ENCODE data around the gene DAGLA.

DAGLA gene

GRCh38 chr11:61680622-61681221 lies 531 bp downstream of the DAGLA start:
- H3K4me3 ChIP-seq (ENCODE audit: low read depth, low read length): peak overlapping the region; percentile 39
- H3K36me3 ChIP-seq: no peaks in the 10 kb centered on the region
- TF ChIP-seq, protein P1, sequence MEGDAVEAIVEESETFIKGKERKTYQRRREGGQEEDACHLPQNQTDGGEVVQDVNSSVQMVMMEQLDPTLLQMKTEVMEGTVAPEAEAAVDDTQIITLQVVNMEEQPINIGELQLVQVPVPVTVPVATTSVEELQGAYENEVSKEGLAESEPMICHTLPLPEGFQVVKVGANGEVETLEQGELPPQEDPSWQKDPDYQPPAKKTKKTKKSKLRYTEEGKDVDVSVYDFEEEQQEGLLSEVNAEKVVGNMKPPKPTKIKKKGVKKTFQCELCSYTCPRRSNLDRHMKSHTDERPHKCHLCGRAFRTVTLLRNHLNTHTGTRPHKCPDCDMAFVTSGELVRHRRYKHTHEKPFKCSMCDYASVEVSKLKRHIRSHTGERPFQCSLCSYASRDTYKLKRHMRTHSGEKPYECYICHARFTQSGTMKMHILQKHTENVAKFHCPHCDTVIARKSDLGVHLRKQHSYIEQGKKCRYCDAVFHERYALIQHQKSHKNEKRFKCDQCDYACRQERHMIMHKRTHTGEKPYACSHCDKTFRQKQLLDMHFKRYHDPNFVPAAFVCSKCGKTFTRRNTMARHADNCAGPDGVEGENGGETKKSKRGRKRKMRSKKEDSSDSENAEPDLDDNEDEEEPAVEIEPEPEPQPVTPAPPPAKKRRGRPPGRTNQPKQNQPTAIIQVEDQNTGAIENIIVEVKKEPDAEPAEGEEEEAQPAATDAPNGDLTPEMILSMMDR (IDR thresholded peaks at IDR 0.05; ENCODE audit: low read depth, low read length): no peak
- no peak for DNase-seq
- no peaks in the 10 kb centered on the region for H3K9me3 ChIP-seq (ENCODE audit: severe bottlenecking)
- no peaks in the 10 kb centered on the region for H3K27me3 ChIP-seq (ENCODE audit: insufficient read depth, low read depth, severe bottlenecking)
- no peak overlapping the region for H3K27ac ChIP-seq

DNA sequence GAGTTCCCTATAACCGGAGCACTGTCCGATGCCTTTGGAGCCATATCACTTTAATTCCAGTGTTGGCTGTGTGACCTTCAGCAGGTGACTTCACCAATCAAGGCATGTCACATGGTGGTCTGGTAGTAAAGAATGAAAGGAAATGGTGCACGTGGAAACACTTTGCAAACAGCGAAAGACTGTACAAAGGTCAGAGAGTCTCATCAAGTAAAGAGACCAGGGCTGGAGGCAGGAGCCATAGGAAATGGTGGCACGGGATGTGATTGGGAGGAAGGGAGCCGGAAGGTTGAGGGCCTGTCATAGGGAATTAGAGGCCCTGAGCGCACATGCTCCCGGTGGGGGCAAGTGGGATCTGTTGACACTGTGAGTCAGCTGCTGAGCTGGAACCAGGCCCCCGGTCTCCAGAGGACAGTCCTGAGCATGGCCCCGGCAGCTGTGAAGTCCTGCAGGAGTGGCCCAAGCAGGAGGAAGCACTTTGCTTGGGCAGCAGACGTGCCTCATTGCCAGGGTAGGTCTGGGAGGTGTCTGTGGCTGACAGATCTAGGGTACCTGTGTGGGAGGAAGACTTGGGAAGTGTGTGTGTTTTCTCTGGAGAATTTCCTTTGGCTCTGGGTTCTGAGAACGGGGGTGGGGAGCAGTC lies 2.0 kb downstream of the DAGLA start:
- TF ChIP-seq, protein P1 (IDR thresholded peaks at IDR 0.05; ENCODE audit: low read depth, low read length): no peak
- DNase-seq: peak; percentile 47
- H3K9me3 ChIP-seq (ENCODE audit: severe bottlenecking): no peaks in the 10 kb centered on the region
- H3K4me3 ChIP-seq (ENCODE audit: low read depth, low read length): no peak overlapping the region
- H3K27me3 ChIP-seq (ENCODE audit: insufficient read depth, low read depth, severe bottlenecking): no peaks in the 10 kb centered on the region
- no peak overlapping the region for H3K27ac ChIP-seq
- H3K36me3 ChIP-seq: no peaks in the 10 kb centered on the region

- H3K9me3 ChIP-seq (ENCODE audit: severe bottlenecking): no peaks in the 10 kb centered on the region
- H3K27ac ChIP-seq: no peak overlapping the region
- TF ChIP-seq, protein P1 (IDR thresholded peaks at IDR 0.05; ENCODE audit: low read depth, low read length): no peak
- H3K4me3 ChIP-seq (ENCODE audit: low read depth, low read length): no peak overlapping the region
- no peak for DNase-seq
- H3K27me3 ChIP-seq (ENCODE audit: insufficient read depth, low read depth, severe bottlenecking): no peaks in the 10 kb centered on the region
- no peaks in the 10 kb centered on the region for H3K36me3 ChIP-seq
Measured at GRCh38 chr11:61682906-61683675, 2.9 kb downstream of the DAGLA start.

- Histone ChIP-seq H3K36me3 (no peaks in the 10 kb centered on the region), H3K4me3 (ENCODE audit: low read depth, low read length) (no peak overlapping the region), H3K27me3 (ENCODE audit: insufficient read depth, low read depth, severe bottlenecking) (no peaks in the 10 kb centered on the region), H3K9me3 (ENCODE audit: severe bottlenecking) (no peaks in the 10 kb centered on the region), H3K27ac (no peak overlapping the region)
- no peak for DNase-seq
- TF ChIP-seq, protein P1 (IDR thresholded peaks at IDR 0.05; ENCODE audit: low read depth, low read length): no peak
Measured at GRCh38 chr11:61683961-61684869, 4.0 kb downstream of the DAGLA start.

DNA sequence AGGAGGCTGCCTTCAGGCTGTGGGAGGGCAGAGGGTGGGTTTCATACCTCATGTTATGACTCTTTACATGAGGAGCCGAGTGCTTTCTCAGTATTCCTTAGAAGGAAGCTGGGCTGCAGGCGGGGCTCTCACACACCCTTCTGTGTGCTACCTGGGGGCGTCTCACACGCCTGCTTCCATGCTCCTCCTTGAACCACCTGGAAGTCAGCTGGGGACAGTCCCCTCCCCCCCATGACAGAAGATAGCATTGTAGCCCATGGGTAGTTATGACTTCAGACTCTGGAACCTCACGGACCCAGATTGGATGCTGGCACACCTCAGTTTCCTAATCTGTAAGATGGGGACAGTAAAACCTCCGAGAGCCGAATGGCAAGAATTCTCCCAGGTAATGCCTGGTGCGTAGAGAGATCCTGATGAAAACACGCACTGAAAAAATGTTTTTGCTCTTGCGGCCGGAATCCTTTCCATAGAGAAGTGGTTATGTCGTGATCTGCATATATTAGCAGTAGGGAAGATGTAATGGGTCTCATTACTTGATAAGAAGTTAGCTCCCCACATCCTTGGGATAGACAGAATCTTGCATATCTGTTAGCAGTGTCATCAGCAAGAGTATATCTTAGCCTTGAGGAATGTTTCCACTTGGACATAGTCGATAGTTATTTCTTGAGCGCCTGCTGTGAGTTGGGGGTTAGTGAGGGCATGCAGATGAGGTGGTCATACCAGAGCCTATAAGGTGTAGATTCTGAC lies 4.9 kb downstream of the DAGLA start:
- Histone ChIP-seq H3K27ac (no peak overlapping the region), H3K9me3 (ENCODE audit: severe bottlenecking) (no peaks in the 10 kb centered on the region), H3K4me3 (ENCODE audit: low read depth, low read length) (no peak overlapping the region), H3K27me3 (ENCODE audit: insufficient read depth, low read depth, severe bottlenecking) (no peaks in the 10 kb centered on the region), H3K36me3 (no peaks in the 10 kb centered on the region)
- TF ChIP-seq, protein P1 (IDR thresholded peaks at IDR 0.05; ENCODE audit: low read depth, low read length): no peak
- DNase-seq: no peak

Measured in WERI-Rb-1 (cell line).